Uterus (tissue), 4 donors: ENCODE measurements around the gene CLDN20. TPM values are rescaled to one million over a fixed set of nuclear protein-coding genes. Genes with fewer than 3 reads are reported as not detected.
A peak's percentile ranks its signal among the peaks of the same experiment; 100 is the strongest.

Experiments used
- DNase-seq, 2 donors: peaks; one replicate each; pipeline ENCODE4 v3.0.0-alpha.2; 2019 to 2020
- H3K27ac ChIP-seq, 2 donors: fragments of 200-600 bp; sonication (generic); 1 replicate in 1 of 2; 2 replicates in 1 of 2; pipeline ENCODE4 v1.5.1; 2016 to 2018
- H3K27me3 ChIP-seq, 2 donors: fragments of 200-600 bp; sonication (generic); one replicate each; pipeline ENCODE4 v1.5.1; 2018 to 2019; ENCODE audit warnings: control low read depth in 1 of 2
- H3K36me3 ChIP-seq, 2 donors: fragments of 200-600 bp; sonication (generic); one replicate each; pipeline ENCODE4 v1.5.1; 2019; ENCODE audit warnings: control low read depth in 1 of 2
- H3K4me1 ChIP-seq, 2 donors: fragments of 200-600 bp; sonication (generic); one replicate each; pipeline ENCODE4 v1.5.1; 2018 to 2019; ENCODE audit warnings: control low read depth in 1 of 2
- H3K4me3 ChIP-seq, 2 donors: fragments of 200-600 bp; sonication (generic); 1 replicate in 1 of 2; 2 replicates in 1 of 2; pipeline ENCODE4 v1.5.1; 2018 to 2019; ENCODE audit warnings: mild to moderate bottlenecking in 1 of 2
- H3K9me3 ChIP-seq, 2 donors: fragments of 200-600 bp; sonication (generic); one replicate each; pipeline ENCODE4 v1.5.1; 2019; ENCODE audit warnings: control low read depth in 1 of 2
- POLR2A ChIP-seq, 2 donors: fragments of 450-650 bp; IDR thresholded peaks; one replicate each; pipeline ENCODE4 v1.6.1; 2016; ENCODE audit warnings: antibody characterized with exemption in 2 of 2, mild to moderate bottlenecking in 1 of 2, moderate library complexity in 1 of 2
- intact Hi-C: fragments of 100-400 bp; cut with DNase I; formaldehyde crosslinking; loops from one replicate; pipeline ENCODE4 v1.15.1; 2023; ENCODE audit warnings: low total_unique reads
- total RNA-seq, 4 donors: library from RNA; depleted of rRNA in 3 of 4; stranded (reverse); fragments of >200 nt in 3 of 4; gene quantifications; one replicate each; pipeline versions ENCODE4 v1.1.0 to v1.2.4, GENCODE V29; 2014 to 2023
- TF ChIP-seq, protein P1 (sequence below), 4 experiments: fragments of 200-600 bp in 2 of 4; fragments of 450-650 bp in 2 of 4; sonication (generic) in 2 of 4; IDR thresholded peaks; one replicate each; pipeline ENCODE4 v1.5.1; 2016 to 2019; ENCODE audit warnings: antibody characterized with exemption in 4 of 4, mild to moderate bottlenecking in 2 of 4, moderate library complexity in 1 of 4
- donor health status: DM: yes; HTN: yes; CAD: no.

Gene CLDN20
- total RNA-seq, 4 donors from 2014 or later = 1.5 TPM; not detected in 3

DNA sequence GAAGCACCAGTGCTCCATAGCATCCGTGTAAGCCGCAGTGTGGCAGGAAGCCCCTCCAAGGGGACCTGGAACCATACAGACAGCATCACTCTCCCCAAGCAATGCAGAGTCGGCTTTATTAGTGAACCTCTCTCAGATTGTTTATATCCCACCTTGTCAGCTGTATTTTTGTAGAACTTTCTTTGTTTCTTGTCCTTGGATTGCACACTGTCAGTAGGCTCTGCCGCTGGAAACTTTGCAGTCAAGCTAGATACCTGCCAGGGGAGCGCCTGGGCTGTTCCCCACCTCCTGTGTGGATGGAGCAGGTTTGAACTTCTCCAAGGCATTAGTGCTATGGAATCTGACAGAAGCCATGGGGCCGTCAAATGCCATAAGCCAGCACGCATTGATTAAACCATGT is 18.6 kb upstream of the CLDN20 start:
- Histone ChIP-seq H3K4me3 (no peak overlapping the region), H3K36me3 (no peaks in the 10 kb centered on the region), H3K27me3 (no peaks in the 10 kb centered on the region), H3K4me1 (peaks cover 0 to 5% of the 10 kb centered on the region in 2 donors), H3K27ac (no peak overlapping the region), H3K9me3 (no peaks in the 10 kb centered on the region)
- intact Hi-C loops = loop anchor here (10.0 kb wide), 1 partner anchor 70 kb away; no protein-coding TSS in a partner anchor
- DNase-seq = no peak
- TF ChIP-seq, protein P1, sequence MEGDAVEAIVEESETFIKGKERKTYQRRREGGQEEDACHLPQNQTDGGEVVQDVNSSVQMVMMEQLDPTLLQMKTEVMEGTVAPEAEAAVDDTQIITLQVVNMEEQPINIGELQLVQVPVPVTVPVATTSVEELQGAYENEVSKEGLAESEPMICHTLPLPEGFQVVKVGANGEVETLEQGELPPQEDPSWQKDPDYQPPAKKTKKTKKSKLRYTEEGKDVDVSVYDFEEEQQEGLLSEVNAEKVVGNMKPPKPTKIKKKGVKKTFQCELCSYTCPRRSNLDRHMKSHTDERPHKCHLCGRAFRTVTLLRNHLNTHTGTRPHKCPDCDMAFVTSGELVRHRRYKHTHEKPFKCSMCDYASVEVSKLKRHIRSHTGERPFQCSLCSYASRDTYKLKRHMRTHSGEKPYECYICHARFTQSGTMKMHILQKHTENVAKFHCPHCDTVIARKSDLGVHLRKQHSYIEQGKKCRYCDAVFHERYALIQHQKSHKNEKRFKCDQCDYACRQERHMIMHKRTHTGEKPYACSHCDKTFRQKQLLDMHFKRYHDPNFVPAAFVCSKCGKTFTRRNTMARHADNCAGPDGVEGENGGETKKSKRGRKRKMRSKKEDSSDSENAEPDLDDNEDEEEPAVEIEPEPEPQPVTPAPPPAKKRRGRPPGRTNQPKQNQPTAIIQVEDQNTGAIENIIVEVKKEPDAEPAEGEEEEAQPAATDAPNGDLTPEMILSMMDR (IDR thresholded peaks at IDR 0.05) = no peak
- TF ChIP-seq POLR2A (IDR thresholded peaks at IDR 0.05) = no peak

- H3K36me3 ChIP-seq = no peaks in the 10 kb centered on the region
- intact Hi-C loops = loop anchor here (10.0 kb wide), 1 partner anchor 71 kb away; no protein-coding TSS in a partner anchor
- no peaks in the 10 kb centered on the region for H3K9me3 ChIP-seq
- no peak overlapping the region for H3K4me3 ChIP-seq
- TF ChIP-seq POLR2A (IDR thresholded peaks at IDR 0.05) = no peak
- TF ChIP-seq, protein P1 (IDR thresholded peaks at IDR 0.05) = no peak
- no peak overlapping the region for H3K27ac ChIP-seq
- DNase-seq = no peak
- peaks cover 0 to 5% of the 10 kb centered on the region in 2 donors for H3K4me1 ChIP-seq
- H3K27me3 ChIP-seq = no peaks in the 10 kb centered on the region
Observed at GRCh38 chr6:155245831-155246230, 18.0 kb upstream of the CLDN20 start.

GRCh38 chr6:155246825-155247224 is 17.0 kb upstream of the CLDN20 start:
- Histone ChIP-seq H3K36me3 (no peaks in the 10 kb centered on the region), H3K4me3 (no peak overlapping the region), H3K27ac (no peak overlapping the region), H3K9me3 (no peaks in the 10 kb centered on the region), H3K27me3 (no peaks in the 10 kb centered on the region), H3K4me1 (peaks cover 0 to 5% of the 10 kb centered on the region in 2 donors)
- TF ChIP-seq, protein P1 (IDR thresholded peaks at IDR 0.05) = no peak
- no peak for TF ChIP-seq POLR2A (IDR thresholded peaks at IDR 0.05)
- DNase-seq = no peak
- intact Hi-C loops = loop anchor here (10.0 kb wide), 1 partner anchor 72 kb away; no protein-coding TSS in a partner anchor

DNA sequence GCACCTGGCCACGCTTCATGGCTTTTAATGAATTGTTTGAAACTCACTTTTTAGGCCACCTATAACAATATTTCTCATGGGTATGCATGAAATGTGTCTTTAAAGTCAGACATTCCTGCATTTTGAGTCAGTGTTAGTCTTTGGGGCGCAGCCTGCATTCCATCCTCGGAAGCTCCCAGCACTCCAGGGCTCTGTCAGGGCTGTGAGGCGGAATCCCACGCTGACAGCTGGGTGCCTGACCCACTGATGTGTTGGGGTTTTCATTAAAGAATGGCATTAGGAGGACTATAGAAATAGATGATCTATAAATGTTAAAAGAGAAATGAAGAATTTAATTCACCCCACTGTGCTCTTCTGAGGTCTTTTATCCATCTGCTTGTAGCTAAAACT is 16.2 kb upstream of the CLDN20 start:
- Histone ChIP-seq H3K27me3 (no peaks in the 10 kb centered on the region), H3K9me3 (no peaks in the 10 kb centered on the region), H3K4me3 (no peak overlapping the region), H3K36me3 (no peaks in the 10 kb centered on the region), H3K27ac (peak overlapping the region; percentile 55 to 62), H3K4me1 (peaks cover 0 to 5% of the 10 kb centered on the region in 2 donors)
- TF ChIP-seq, protein P1 (IDR thresholded peaks at IDR 0.05) = no peak
- TF ChIP-seq POLR2A (IDR thresholded peaks at IDR 0.05) = no peak
- no peak for DNase-seq
- intact Hi-C loops = loop anchor here (10.0 kb wide), 1 partner anchor 73 kb away; no protein-coding TSS in a partner anchor

- no peak for TF ChIP-seq POLR2A (IDR thresholded peaks at IDR 0.05)
- TF ChIP-seq, protein P1 (IDR thresholded peaks at IDR 0.05) = peak; percentile 67 to 73 (median 68)
- intact Hi-C loops = loop anchor here (10.0 kb wide), 1 partner anchor 74 kb away; no protein-coding TSS in a partner anchor
- no peaks in the 10 kb centered on the region for H3K9me3 ChIP-seq
- H3K27me3 ChIP-seq = no peaks in the 10 kb centered on the region
- peak overlapping the region; percentile 55 to 62 for H3K27ac ChIP-seq
- H3K4me1 ChIP-seq = peaks cover 0 to 5% of the 10 kb centered on the region in 2 donors
- DNase-seq = peak; percentile 64 to 75
- no peak overlapping the region for H3K4me3 ChIP-seq
- H3K36me3 ChIP-seq = no peaks in the 10 kb centered on the region
Observed at GRCh38 chr6:155248008-155249001, 15.5 kb upstream of the CLDN20 start.
